Stimulated activated naive CD8-positive, alpha-beta T cell treated with anti-CD3 and anti-CD28 coated beads, Interleukin-15, Interleukin-2, amounts not matched to agents 100 ng/mL and 50 ng/mL, for 24 hours (primary cell): ENCODE results near the gene MED4.

Source experiments
- H3K27ac Mint-ChIP-seq: one replicate; pipeline ENCODE4 v1.8.0; 2021; ENCODE audit warnings: mild to moderate bottlenecking, mixed read lengths
- H3K27me3 Mint-ChIP-seq: one replicate; pipeline ENCODE4 v1.8.0; 2021; ENCODE audit warnings: mixed read lengths
- H3K36me3 Mint-ChIP-seq: one replicate; pipeline ENCODE4 v1.8.0; 2021; ENCODE audit warnings: low read depth, mixed read lengths
- H3K4me1 Mint-ChIP-seq: one replicate; pipeline ENCODE4 v1.8.0; 2021; ENCODE audit warnings: low read depth, mixed read lengths
- H3K4me3 Mint-ChIP-seq: one replicate; pipeline ENCODE4 v1.8.0; 2021; ENCODE audit warnings: mild to moderate bottlenecking, mixed read lengths
- H3K9me3 Mint-ChIP-seq: one replicate; pipeline ENCODE4 v1.8.0; 2021; ENCODE audit warnings: mixed read lengths

MED4 gene

GRCh38 chr13:48094781-48095502, at the start of gene MED4:
Gene MED4, minus strand, starts transcription at chr13:48095104. Its CDS starts 26 bp downstream, at chr13:48095078.
- Mint-ChIP-seq H3K4me1 (peaks cover 43% of the 10 kb centered on the region), H3K27me3 (no peaks in the 10 kb centered on the region), H3K27ac (peak within 1 kb of the TSS; percentile 96), H3K9me3 (no peaks in the 10 kb centered on the region), H3K4me3 (peak within 1 kb of the TSS; percentile 97), H3K36me3 (peaks cover 17% of the 10 kb centered on the region)

- Mint-ChIP-seq H3K36me3 (no peaks in the 10 kb centered on the region), H3K4me1 (peaks cover 40% of the 10 kb centered on the region), H3K27ac (peak overlapping the region; percentile 61), H3K9me3 (peaks cover 4% of the 10 kb centered on the region), H3K4me3 (no peak overlapping the region), H3K27me3 (no peaks in the 10 kb centered on the region)
Observed at GRCh38 chr13:48144413-48145035, 49.6 kb upstream of the MED4 start.

GRCh38 chr13:48142436-48142835, 47.5 kb upstream of the MED4 start:
- Mint-ChIP-seq H3K27ac (no peak overlapping the region), H3K4me1 (peaks cover 49% of the 10 kb centered on the region), H3K9me3 (peaks cover 4% of the 10 kb centered on the region), H3K27me3 (no peaks in the 10 kb centered on the region), H3K4me3 (no peak overlapping the region), H3K36me3 (no peaks in the 10 kb centered on the region)

GRCh38 chr13:48138270-48138669, 43.4 kb upstream of the MED4 start:
- H3K36me3 Mint-ChIP-seq, result no peaks in the 10 kb centered on the region
- peaks cover 33% of the 10 kb centered on the region for H3K4me1 Mint-ChIP-seq
- H3K27me3 Mint-ChIP-seq, result no peaks in the 10 kb centered on the region
- no peaks in the 10 kb centered on the region for H3K9me3 Mint-ChIP-seq
- peak overlapping the region; percentile 69 for H3K27ac Mint-ChIP-seq
- H3K4me3 Mint-ChIP-seq, result no peak overlapping the region

- no peaks in the 10 kb centered on the region for H3K9me3 Mint-ChIP-seq
- peaks cover 21% of the 10 kb centered on the region for H3K4me1 Mint-ChIP-seq
- no peaks in the 10 kb centered on the region for H3K36me3 Mint-ChIP-seq
- no peak overlapping the region for H3K4me3 Mint-ChIP-seq
- no peaks in the 10 kb centered on the region for H3K27me3 Mint-ChIP-seq
- H3K27ac Mint-ChIP-seq, result no peak overlapping the region
Observed at GRCh38 chr13:48132961-48133360, 38.1 kb upstream of the MED4 start.

GRCh38 chr13:48131533-48131932, 36.6 kb upstream of the MED4 start:
- Mint-ChIP-seq H3K9me3 (no peaks in the 10 kb centered on the region), H3K36me3 (no peaks in the 10 kb centered on the region), H3K27me3 (no peaks in the 10 kb centered on the region), H3K4me1 (peaks cover 25% of the 10 kb centered on the region), H3K4me3 (no peak overlapping the region), H3K27ac (no peak overlapping the region)

- Mint-ChIP-seq H3K27ac (peak overlapping the region; percentile 10), H3K9me3 (no peaks in the 10 kb centered on the region), H3K4me3 (peak overlapping the region; percentile 0), H3K36me3 (no peaks in the 10 kb centered on the region), H3K4me1 (peaks cover 25% of the 10 kb centered on the region), H3K27me3 (no peaks in the 10 kb centered on the region)
Observed at GRCh38 chr13:48126944-48127830, 32.3 kb upstream of the MED4 start.

- peaks cover 20% of the 10 kb centered on the region for H3K4me1 Mint-ChIP-seq
- H3K4me3 Mint-ChIP-seq, result no peak overlapping the region
- no peaks in the 10 kb centered on the region for H3K27me3 Mint-ChIP-seq
- H3K36me3 Mint-ChIP-seq, result no peaks in the 10 kb centered on the region
- H3K27ac Mint-ChIP-seq, result no peak overlapping the region
- no peaks in the 10 kb centered on the region for H3K9me3 Mint-ChIP-seq
Observed at GRCh38 chr13:48125794-48126228, 30.9 kb upstream of the MED4 start.

- Mint-ChIP-seq H3K27ac (no peak overlapping the region), H3K4me3 (no peak overlapping the region), H3K9me3 (no peaks in the 10 kb centered on the region), H3K36me3 (no peaks in the 10 kb centered on the region), H3K27me3 (no peaks in the 10 kb centered on the region), H3K4me1 (peaks cover 11% of the 10 kb centered on the region)
Observed at GRCh38 chr13:48123812-48124211, 28.9 kb upstream of the MED4 start.

GRCh38 chr13:48121733-48122132, 26.8 kb upstream of the MED4 start:
- peaks cover under 1% of the 10 kb centered on the region for H3K27me3 Mint-ChIP-seq
- no peaks in the 10 kb centered on the region for H3K36me3 Mint-ChIP-seq
- no peaks in the 10 kb centered on the region for H3K9me3 Mint-ChIP-seq
- H3K4me3 Mint-ChIP-seq, result no peak overlapping the region
- no peak overlapping the region for H3K27ac Mint-ChIP-seq
- peaks cover under 1% of the 10 kb centered on the region for H3K4me1 Mint-ChIP-seq

- Mint-ChIP-seq H3K4me3 (no peak overlapping the region), H3K36me3 (no peaks in the 10 kb centered on the region), H3K27me3 (peaks cover 11% of the 10 kb centered on the region), H3K9me3 (no peaks in the 10 kb centered on the region), H3K27ac (no peak overlapping the region), H3K4me1 (no peaks in the 10 kb centered on the region)
Observed at GRCh38 chr13:48120241-48120640, 25.3 kb upstream of the MED4 start.

GRCh38 chr13:48118030-48118429, 23.1 kb upstream of the MED4 start:
- Mint-ChIP-seq H3K9me3 (no peaks in the 10 kb centered on the region), H3K27ac (no peak overlapping the region), H3K36me3 (no peaks in the 10 kb centered on the region), H3K4me3 (no peak overlapping the region), H3K4me1 (peaks cover 5% of the 10 kb centered on the region), H3K27me3 (peaks cover 14% of the 10 kb centered on the region)

- Mint-ChIP-seq H3K27ac (no peak overlapping the region), H3K36me3 (no peaks in the 10 kb centered on the region), H3K4me3 (no peak overlapping the region), H3K9me3 (no peaks in the 10 kb centered on the region), H3K27me3 (peaks cover 18% of the 10 kb centered on the region), H3K4me1 (peaks cover 5% of the 10 kb centered on the region)
Observed at GRCh38 chr13:48116808-48117207, 21.9 kb upstream of the MED4 start.

GRCh38 chr13:48113756-48114130, 18.8 kb upstream of the MED4 start:
- H3K27ac Mint-ChIP-seq, result no peak overlapping the region
- peaks cover 5% of the 10 kb centered on the region for H3K4me1 Mint-ChIP-seq
- H3K9me3 Mint-ChIP-seq, result no peaks in the 10 kb centered on the region
- no peaks in the 10 kb centered on the region for H3K36me3 Mint-ChIP-seq
- H3K27me3 Mint-ChIP-seq, result peaks cover 18% of the 10 kb centered on the region
- no peak overlapping the region for H3K4me3 Mint-ChIP-seq
